ENCODE data around the gene NFATC1.

GRCh38 chr18:79546781-79547272 lies 151.1 kb downstream of the NFATC1 start:
- no peak for TF ChIP-seq ZC3H10 (CRISPR knock-in tag; IDR thresholded peaks at IDR 0.05)
- no peak for TF ChIP-seq ZFP30 (CRISPR knock-in tag; IDR thresholded peaks at IDR 0.05)
- TF ChIP-seq ARNTL (CRISPR knock-in tag; IDR thresholded peaks at IDR 0.05; ENCODE audit: borderline replicate concordance, low read depth) = no peak
- TF ChIP-seq ISL1 (CRISPR knock-in tag; IDR thresholded peaks at IDR 0.05) = no peak
- TF ChIP-seq ESRRG (CRISPR knock-in tag; IDR thresholded peaks at IDR 0.05) = no peak
- TF ChIP-seq PATZ1 (CRISPR knock-in tag; IDR thresholded peaks at IDR 0.05; ENCODE audit: borderline replicate concordance) = no peak
